Neutrophil (primary cell): Measurements from ENCODE around the gene BZW1.

ENCODE experiments used
- H3K27ac ChIP-seq: fragments of 200-600 bp; sonication (generic); 2 replicates; pipeline ENCODE4 v1.5.1; 2016; ENCODE audit warnings: mild to moderate bottlenecking, moderate library complexity
- H3K27me3 ChIP-seq: fragments of 200-600 bp; sonication (generic); 2 replicates; pipeline ENCODE4 v1.6.0; 2016; ENCODE audit warnings: mild to moderate bottlenecking
- H3K36me3 ChIP-seq: fragments of 200-600 bp; sonication (generic); 2 replicates; pipeline ENCODE4 v1.5.1; 2017
- H3K4me1 ChIP-seq, 2 experiments: fragments of 200-600 bp in 1 of 2; sonication (generic) in 1 of 2; 1 replicate in 1 of 2; 2 replicates in 1 of 2; pipeline versions ENCODE4 v1.5.1 to v1.6.1; 2013 to 2016; ENCODE audit warnings: low read depth in 1 of 2, low read length in 1 of 2, mild to moderate bottlenecking in 1 of 2, moderate library complexity in 1 of 2; ENCODE audit not compliant: control insufficient read depth in 1 of 2, insufficient read depth in 1 of 2
- H3K4me3 ChIP-seq, 2 experiments: fragments of 200-600 bp in 1 of 2; sonication (generic) in 1 of 2; 1 replicate in 1 of 2; 2 replicates in 1 of 2; pipeline ENCODE4 v1.5.1; 2013 to 2016; ENCODE audit warnings: low read depth in 1 of 2, low read length in 1 of 2, mild to moderate bottlenecking in 1 of 2, moderate library complexity in 1 of 2
- H3K9me3 ChIP-seq: fragments of 200-600 bp; sonication (generic); 2 replicates; pipeline ENCODE4 v1.5.1; 2016
- CTCF ChIP-seq: fragments of 200-600 bp; sonication (generic); IDR thresholded peaks from 2 replicates; pipeline ENCODE4 v1.5.1; 2016; ENCODE audit warnings: antibody characterized with exemption

The BZW1 gene

GRCh38 chr2:200869014-200869413, 57.3 kb downstream of the BZW1 start:
- peaks cover 29 to 42% of the 10 kb centered on the region in 2 experiments for H3K4me1 ChIP-seq
- H3K4me3 ChIP-seq, result no peak overlapping the region
- no peak overlapping the region for H3K27ac ChIP-seq
- H3K9me3 ChIP-seq, result no peaks in the 10 kb centered on the region
- H3K36me3 ChIP-seq, result no peaks in the 10 kb centered on the region
- H3K27me3 ChIP-seq, result no peaks in the 10 kb centered on the region
- TF ChIP-seq CTCF, result no peak

- TF ChIP-seq CTCF, result no peak
- H3K4me1 ChIP-seq, result peaks cover 13 to 26% of the 10 kb centered on the region in 2 experiments
- H3K27ac ChIP-seq, result no peak overlapping the region
- H3K4me3 ChIP-seq, result no peak overlapping the region
- no peaks in the 10 kb centered on the region for H3K36me3 ChIP-seq
- H3K9me3 ChIP-seq, result no peaks in the 10 kb centered on the region
- H3K27me3 ChIP-seq, result no peaks in the 10 kb centered on the region
Observed at GRCh38 chr2:200871151-200871550, 59.4 kb downstream of the BZW1 start.

GRCh38 chr2:200873560-200873959, 61.9 kb downstream of the BZW1 start:
- no peak for TF ChIP-seq CTCF
- no peak overlapping the region for H3K27ac ChIP-seq
- peaks cover 5% of the 10 kb centered on the region for H3K36me3 ChIP-seq
- peaks cover 2 to 13% of the 10 kb centered on the region in 2 experiments for H3K4me1 ChIP-seq
- no peak overlapping the region for H3K4me3 ChIP-seq
- no peaks in the 10 kb centered on the region for H3K9me3 ChIP-seq
- H3K27me3 ChIP-seq, result no peaks in the 10 kb centered on the region
